PC-3 (cell line): ENCODE measurements around the gene PPTC7. TPM values are rescaled to one million over a fixed set of nuclear protein-coding genes. Genes with fewer than 3 reads are reported as not detected.

Experiments used
- ATAC-seq: fragments of 200-7000 bp; cut with Tn5 transposase; 2 replicates; pipeline ENCODE4 v1.9.1; 2020; ENCODE audit warnings: mild to moderate bottlenecking, moderate library complexity
- BruUV-seq: library from RNA; stranded (reverse); fragments of 400-500 nt; replicated peaks from 2 replicates; lab custom pipeline; 2021; lab: Mats Ljungman, UMichigan
- CTCF ChIA-PET: fragments of 300-600 bp; sonication (Branson Sonifier 250); formaldehyde crosslinking; loops from one replicate; lab custom pipeline; 2022; ENCODE audit warnings: antibody characterized with exemption; lab: Charles Lee
- POLR2A ChIA-PET: fragments of 300-600 bp; sonication (Branson Sonifier 250); formaldehyde crosslinking; loops from one replicate; lab custom pipeline; 2022; ENCODE audit warnings: antibody characterized with exemption; ENCODE audit not compliant: unreplicated experiment; lab: Charles Lee
- DNase-seq: peaks from one replicate; pipeline ENCODE4 v3.0.0-alpha.2; 2015
- H2AFZ ChIP-seq: fragments of 300-600 bp; sonication (generic); 2 replicates; pipeline ENCODE4 v1.6.0; 2016; ENCODE audit warnings: antibody characterized with exemption, low read length
- H3F3A ChIP-seq: fragments of 300-600 bp; sonication (generic); one replicate; pipeline ENCODE4 v1.6.0; 2017; ENCODE audit warnings: antibody characterized with exemption, low read length, control low read depth, mild to moderate bottlenecking; ENCODE audit not compliant: unreplicated experiment
- H3K27ac ChIP-seq: fragments of 300-600 bp; sonication (generic); 2 replicates; pipeline ENCODE4 v1.5.1; 2016; ENCODE audit warnings: mild to moderate bottlenecking, low read length
- H3K27me3 ChIP-seq: fragments of 300-600 bp; sonication (generic); 2 replicates; pipeline ENCODE4 v1.6.1; 2016; ENCODE audit warnings: low read length, mixed read lengths
- H3K36me3 ChIP-seq: fragments of 300-600 bp; sonication (generic); 2 replicates; pipeline ENCODE4 v1.6.1; 2016; ENCODE audit warnings: low read depth, mixed run types, low read length, mixed read lengths
- H3K4me1 ChIP-seq: fragments of 300-600 bp; sonication (generic); 2 replicates; pipeline ENCODE4 v1.5.1; 2016; ENCODE audit warnings: low read length; ENCODE audit not compliant: insufficient read depth
- H3K4me2 ChIP-seq: fragments of 300-600 bp; sonication (generic); 2 replicates; pipeline ENCODE4 v1.6.0; 2016; ENCODE audit warnings: low read length
- H3K4me3 ChIP-seq: fragments of 300-600 bp; sonication (generic); 2 replicates; pipeline ENCODE4 v1.5.1; 2016; ENCODE audit warnings: mild to moderate bottlenecking, low read length, mixed read lengths
- H3K79me2 ChIP-seq: fragments of 300-600 bp; sonication (generic); 2 replicates; pipeline ENCODE4 v1.6.1; 2017; ENCODE audit warnings: low read length, mixed read lengths
- H3K9ac ChIP-seq: fragments of 300-600 bp; sonication (generic); 2 replicates; pipeline ENCODE4 v1.6.0; 2016; ENCODE audit warnings: mild to moderate bottlenecking, low read length
- H3K9me2 ChIP-seq: fragments of 300-600 bp; sonication (generic); replicated peaks from 2 replicates; pipeline ENCODE4 v1.6.1; 2016; ENCODE audit warnings: mixed run types, low read length, mixed read lengths
- H3K9me3 ChIP-seq: fragments of 300-600 bp; sonication (generic); 2 replicates; pipeline ENCODE4 v1.6.1; 2016; ENCODE audit warnings: low read length, mixed read lengths
- H4K20me1 ChIP-seq: fragments of 300-600 bp; sonication (generic); 2 replicates; pipeline ENCODE4 v1.6.1; 2016; ENCODE audit warnings: low read length, mixed read lengths
- CTCF ChIP-seq: fragments of 300-600 bp; sonication (generic); conservative IDR thresholded peaks from 2 replicates; pipeline ENCODE4 v1.5.1; 2017; ENCODE audit warnings: antibody characterized with exemption, low read depth, mild to moderate bottlenecking, low read length
- EZH2 ChIP-seq: fragments of 300-600 bp; sonication (generic); IDR thresholded peaks from one replicate; pipeline ENCODE4 v1.6.1; 2017; ENCODE audit warnings: antibody characterized with exemption, mild to moderate bottlenecking, low read length; ENCODE audit not compliant: unreplicated experiment
- EZH2phosphoT487 ChIP-seq: fragments of 300-600 bp; sonication (generic); IDR thresholded peaks from 2 replicates; pipeline ENCODE4 v1.6.1; 2018; ENCODE audit warnings: mild to moderate bottlenecking, antibody characterized with exemption, low read length, borderline replicate concordance
- intact Hi-C: fragments of 100-400 bp; cut with micrococcal nuclease; formaldehyde crosslinking; loops from 2 replicates; pipeline ENCODE4 v1.9.0; 2023
- total RNA-seq: library from RNA; depleted of rRNA; stranded (reverse); fragments of >200 nt; gene quantifications from 2 replicates; pipeline ENCODE4 v1.2.3, GENCODE V29; 2014

Gene PPTC7
- total RNA-seq, 1 experiment from 2014 or later: 9.0 TPM

- POLR2A ChIA-PET: interaction anchor here (0.6 kb wide), 2 partner anchors 9 to 113 kb away, joined by 5 to 9 read pairs; no protein-coding TSS in a partner anchor
- intact Hi-C loops: no loop called here
- H3K27ac ChIP-seq: no peak overlapping the region
Observed at GRCh38 chr12:110585231-110585799, 2.2 kb upstream of the PPTC7 start.

GRCh38 chr12:110582276-110583136 lies 612 bp downstream of the PPTC7 start:
- H3K4me1 ChIP-seq: peaks cover 47% of the 10 kb centered on the region
- CTCF ChIA-PET: no interaction called here

More at GRCh38 chr12:110585231-110585799, 2.2 kb upstream of the PPTC7 start:
- Histone ChIP-seq H2AFZ (peak overlapping the region; percentile 25), H3K36me3 (no peaks in the 10 kb centered on the region), H4K20me1 (peaks cover 18% of the 10 kb centered on the region), H3K9ac (no peak overlapping the region), H3K9me2 (no peaks in the 10 kb centered on the region), H3K4me2 (peak overlapping the region; percentile 16), H3K9me3 (no peaks in the 10 kb centered on the region), H3K79me2 (peaks cover 26% of the 10 kb centered on the region), H3K27me3 (no peaks in the 10 kb centered on the region), H3F3A (no peaks in the 10 kb centered on the region), H3K4me3 (no peak overlapping the region), H3K4me1 (peaks cover 29% of the 10 kb centered on the region)
- CTCF ChIA-PET: no interaction called here
- DNase-seq: peak; percentile 43
- no peak for ATAC-seq
- no peak for TF ChIP-seq CTCF
- TF ChIP-seq EZH2: no peak
- no peak for TF ChIP-seq EZH2phosphoT487
- BruUV-seq: no TSS peak

More at GRCh38 chr12:110582276-110583136, 612 bp downstream of the PPTC7 start:
- Histone ChIP-seq H3K79me2 (peaks cover 49% of the 10 kb centered on the region), H3K9me2 (no peaks in the 10 kb centered on the region), H3K36me3 (no peaks in the 10 kb centered on the region), H3F3A (peaks cover 18% of the 10 kb centered on the region), H3K9ac (peak overlapping the region; percentile 93), H3K4me3 (peak overlapping the region; percentile 85), H3K27me3 (no peaks in the 10 kb centered on the region), H3K27ac (peak overlapping the region; percentile 53), H3K4me2 (peak overlapping the region; percentile 85), H2AFZ (peak overlapping the region; percentile 36; the same call in 1 of the 2 replicates), H4K20me1 (peaks cover 18% of the 10 kb centered on the region), H3K9me3 (no peaks in the 10 kb centered on the region)
- POLR2A ChIA-PET: no interaction called here
- no peak for TF ChIP-seq CTCF
- TF ChIP-seq EZH2: no peak
- TF ChIP-seq EZH2phosphoT487: no peak
- ATAC-seq (peak; percentile 18), DNase-seq (peak; percentile 56)
- intact Hi-C loops: loop anchor here (1.0 kb wide), 1 partner anchor 30 kb away; no protein-coding TSS in a partner anchor
- no TSS peak for BruUV-seq
